Esophagus muscularis mucosa (tissue), 4 donors: ENCODE data around the gene TMEM222.

Experiments used
- EP300 ChIP-seq: sonication (generic); formaldehyde crosslinking; IDR thresholded peaks from one replicate; pipeline ENCODE4 v1.6.1; 2017; ENCODE audit warnings: antibody characterized with exemption
- POLR2AphosphoS5 ChIP-seq, 2 donors: sonication (generic); formaldehyde crosslinking; IDR thresholded peaks; one replicate each; pipeline ENCODE4 v1.6.1; 2017; ENCODE audit warnings: antibody characterized with exemption in 2 of 2
- TF ChIP-seq, protein P1 (sequence below), 3 experiments: fragments of 200-600 bp in 2 of 3; fragments of 450-650 bp in 1 of 3; sonication (generic) in 2 of 3; IDR thresholded peaks; one replicate each; pipeline ENCODE4 v1.5.1; 2017 to 2019; ENCODE audit warnings: antibody characterized with exemption in 3 of 3, mild to moderate bottlenecking in 2 of 3, moderate library complexity in 1 of 3

DNA sequence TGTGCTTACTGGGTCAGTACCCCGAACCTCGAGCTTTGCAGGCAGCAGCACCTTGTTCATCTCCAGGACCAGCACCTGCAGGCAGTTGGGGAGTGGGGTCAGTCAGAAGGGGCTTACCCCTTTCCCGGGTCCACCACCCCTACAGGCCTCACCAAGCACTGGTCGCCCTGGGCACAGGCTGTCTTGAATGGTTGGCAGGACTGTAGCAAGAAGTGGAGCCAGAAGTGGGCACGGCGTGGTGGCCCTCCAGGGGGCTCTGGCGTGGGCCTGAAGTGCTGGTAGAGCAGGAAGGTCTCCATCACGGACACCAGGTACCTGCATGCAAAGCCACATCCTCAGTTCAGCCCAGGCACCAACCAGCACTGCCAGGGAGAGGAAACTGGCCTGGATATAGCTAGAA lies 39.6 kb downstream of the TMEM222 start:
- TF ChIP-seq, protein P1, sequence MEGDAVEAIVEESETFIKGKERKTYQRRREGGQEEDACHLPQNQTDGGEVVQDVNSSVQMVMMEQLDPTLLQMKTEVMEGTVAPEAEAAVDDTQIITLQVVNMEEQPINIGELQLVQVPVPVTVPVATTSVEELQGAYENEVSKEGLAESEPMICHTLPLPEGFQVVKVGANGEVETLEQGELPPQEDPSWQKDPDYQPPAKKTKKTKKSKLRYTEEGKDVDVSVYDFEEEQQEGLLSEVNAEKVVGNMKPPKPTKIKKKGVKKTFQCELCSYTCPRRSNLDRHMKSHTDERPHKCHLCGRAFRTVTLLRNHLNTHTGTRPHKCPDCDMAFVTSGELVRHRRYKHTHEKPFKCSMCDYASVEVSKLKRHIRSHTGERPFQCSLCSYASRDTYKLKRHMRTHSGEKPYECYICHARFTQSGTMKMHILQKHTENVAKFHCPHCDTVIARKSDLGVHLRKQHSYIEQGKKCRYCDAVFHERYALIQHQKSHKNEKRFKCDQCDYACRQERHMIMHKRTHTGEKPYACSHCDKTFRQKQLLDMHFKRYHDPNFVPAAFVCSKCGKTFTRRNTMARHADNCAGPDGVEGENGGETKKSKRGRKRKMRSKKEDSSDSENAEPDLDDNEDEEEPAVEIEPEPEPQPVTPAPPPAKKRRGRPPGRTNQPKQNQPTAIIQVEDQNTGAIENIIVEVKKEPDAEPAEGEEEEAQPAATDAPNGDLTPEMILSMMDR (IDR thresholded peaks at IDR 0.05), result no peak
- TF ChIP-seq POLR2AphosphoS5 (IDR thresholded peaks at IDR 0.05) (no peak), EP300 (no peak)
